HEK293 (cell line): ENCODE results near the gene KRTCAP2.
A peak's percentile ranks its signal among the peaks of the same experiment; 100 is the strongest.

Source experiments
- GLIS2 ChIP-seq: fragments of 450-650 bp; formaldehyde crosslinking; IDR thresholded peaks from 2 replicates; pipeline ENCODE4 v1.5.1; 2016; ENCODE audit warnings: missing biosample characterization, missing genetic modification characterization
- HOXA7 ChIP-seq: sonication (generic); formaldehyde crosslinking; IDR thresholded peaks from 2 replicates; pipeline ENCODE4 v1.8.1; 2022; ENCODE audit warnings: missing genetic modification reagents, borderline replicate concordance
- KLF8 ChIP-seq: fragments of 450-650 bp; formaldehyde crosslinking; IDR thresholded peaks from 2 replicates; pipeline ENCODE4 v1.5.1; 2016; ENCODE audit warnings: missing biosample characterization, missing genetic modification characterization
- KLF9 ChIP-seq: fragments of 450-650 bp; formaldehyde crosslinking; IDR thresholded peaks from 2 replicates; pipeline ENCODE4 v1.5.1; 2016; ENCODE audit warnings: missing biosample characterization, missing genetic modification characterization, low read depth
- PRDM4 ChIP-seq: fragments of 450-650 bp; formaldehyde crosslinking; IDR thresholded peaks from 2 replicates; pipeline ENCODE4 v1.5.1; 2017; ENCODE audit warnings: missing biosample characterization, missing genetic modification characterization
- SP3 ChIP-seq: fragments of 450-650 bp; formaldehyde crosslinking; IDR thresholded peaks from 2 replicates; pipeline ENCODE4 v1.5.1; 2016; ENCODE audit warnings: missing biosample characterization, missing genetic modification characterization
- TRIM28 ChIP-seq: IDR thresholded peaks from 2 replicates; pipeline ENCODE4 v1.6.1; 2011; ENCODE audit warnings: low read length, control low read depth, borderline replicate concordance
- YY1 ChIP-seq: fragments of 450-650 bp; formaldehyde crosslinking; IDR thresholded peaks from 2 replicates; pipeline ENCODE4 v1.5.1; 2018; ENCODE audit warnings: missing biosample characterization, missing genetic modification characterization
- ZBTB10 ChIP-seq: fragments of 450-650 bp; formaldehyde crosslinking; IDR thresholded peaks from 2 replicates; pipeline ENCODE4 v1.5.1; 2016; ENCODE audit warnings: missing biosample characterization, missing genetic modification characterization
- ZBTB21 ChIP-seq: fragments of 450-650 bp; formaldehyde crosslinking; IDR thresholded peaks from 2 replicates; pipeline ENCODE4 v1.5.1; 2017; ENCODE audit warnings: missing biosample characterization, missing genetic modification characterization
- ZIC2 ChIP-seq: fragments of 450-650 bp; formaldehyde crosslinking; IDR thresholded peaks from 2 replicates; pipeline ENCODE4 v1.5.1; 2016; ENCODE audit warnings: missing biosample characterization, missing genetic modification characterization
- ZNF19 ChIP-seq: fragments of 450-650 bp; formaldehyde crosslinking; IDR thresholded peaks from 2 replicates; pipeline ENCODE4; 2016; ENCODE audit warnings: missing biosample characterization, missing genetic modification characterization, low read depth
- ZNF211 ChIP-seq: fragments of 450-650 bp; formaldehyde crosslinking; IDR thresholded peaks from 2 replicates; pipeline ENCODE4 v1.5.1; 2016; ENCODE audit warnings: low read depth, missing biosample characterization, missing genetic modification characterization
- ZNF24 ChIP-seq: fragments of 450-650 bp; formaldehyde crosslinking; IDR thresholded peaks from 2 replicates; pipeline ENCODE4 v1.5.1; 2016; ENCODE audit warnings: missing biosample characterization, missing genetic modification characterization
- ZNF248 ChIP-seq: fragments of 450-650 bp; formaldehyde crosslinking; IDR thresholded peaks from 2 replicates; pipeline ENCODE4 v1.5.1; 2017; ENCODE audit warnings: missing biosample characterization, missing genetic modification characterization
- ZNF280C ChIP-seq: fragments of 450-650 bp; formaldehyde crosslinking; IDR thresholded peaks from 2 replicates; pipeline ENCODE4 v1.5.1; 2016; ENCODE audit warnings: missing biosample characterization, missing genetic modification characterization
- ZNF354C ChIP-seq: fragments of 450-650 bp; formaldehyde crosslinking; IDR thresholded peaks from 2 replicates; pipeline ENCODE4 v1.5.1; 2016; ENCODE audit warnings: missing biosample characterization, missing genetic modification characterization, low read depth, borderline replicate concordance
- ZNF366 ChIP-seq: fragments of 450-650 bp; formaldehyde crosslinking; conservative IDR thresholded peaks from 2 replicates; pipeline ENCODE4 v1.5.1; 2016; ENCODE audit warnings: missing biosample characterization, missing genetic modification characterization
- ZNF404 ChIP-seq: fragments of 450-650 bp; formaldehyde crosslinking; IDR thresholded peaks from 2 replicates; pipeline ENCODE4 v1.5.1; 2017; ENCODE audit warnings: missing biosample characterization, missing genetic modification characterization
- ZNF423 ChIP-seq: fragments of 450-650 bp; formaldehyde crosslinking; IDR thresholded peaks from 2 replicates; pipeline ENCODE4 v1.5.1; 2016; ENCODE audit warnings: missing biosample characterization, missing genetic modification characterization
- ZNF473 ChIP-seq: fragments of 450-650 bp; formaldehyde crosslinking; IDR thresholded peaks from 2 replicates; pipeline ENCODE4 v1.5.1; 2017; ENCODE audit warnings: missing biosample characterization, missing genetic modification characterization
- ZNF514 ChIP-seq: fragments of 450-650 bp; formaldehyde crosslinking; IDR thresholded peaks from 2 replicates; pipeline ENCODE4 v1.5.1; 2016; ENCODE audit warnings: missing biosample characterization, missing genetic modification characterization
- ZNF529 ChIP-seq: fragments of 450-650 bp; formaldehyde crosslinking; IDR thresholded peaks from 2 replicates; pipeline ENCODE4 v1.5.1; 2017; ENCODE audit warnings: missing genetic modification characterization, missing biosample characterization; ENCODE audit not compliant: insufficient replicate concordance
- ZNF549 ChIP-seq: fragments of 450-650 bp; IDR thresholded peaks from 2 replicates; pipeline ENCODE4 v1.5.1; 2018; ENCODE audit warnings: missing biosample characterization, missing genetic modification characterization, mild to moderate bottlenecking, inconsistent platforms, moderate library complexity
- ZNF585B ChIP-seq: fragments of 450-650 bp; formaldehyde crosslinking; IDR thresholded peaks from 2 replicates; pipeline ENCODE4 v1.5.1; 2016; ENCODE audit warnings: missing biosample characterization, missing genetic modification characterization
- ZNF610 ChIP-seq: fragments of 450-650 bp; formaldehyde crosslinking; IDR thresholded peaks from 2 replicates; pipeline ENCODE4 v1.5.1; 2016; ENCODE audit warnings: missing biosample characterization, missing genetic modification characterization, borderline replicate concordance
- ZNF658 ChIP-seq: fragments of 450-650 bp; formaldehyde crosslinking; IDR thresholded peaks from 2 replicates; pipeline ENCODE4; 2016; ENCODE audit warnings: missing biosample characterization, missing genetic modification characterization
- ZNF664 ChIP-seq: fragments of 450-650 bp; formaldehyde crosslinking; IDR thresholded peaks from 2 replicates; pipeline ENCODE4 v1.5.1; 2016; ENCODE audit warnings: missing biosample characterization, missing genetic modification characterization
- ZNF670 ChIP-seq: fragments of 450-650 bp; formaldehyde crosslinking; IDR thresholded peaks from 2 replicates; pipeline ENCODE4 v1.5.1; 2016; ENCODE audit warnings: missing biosample characterization, missing genetic modification characterization, low read depth
- ZNF701 ChIP-seq: fragments of 450-650 bp; formaldehyde crosslinking; IDR thresholded peaks from 2 replicates; pipeline ENCODE4 v1.5.1; 2016; ENCODE audit warnings: missing biosample characterization, missing genetic modification characterization
- ZNF843 ChIP-seq: fragments of 450-650 bp; formaldehyde crosslinking; IDR thresholded peaks from 2 replicates; pipeline ENCODE4 v1.5.1; 2016; ENCODE audit warnings: missing biosample characterization, missing genetic modification characterization
- ZSCAN18 ChIP-seq: fragments of 450-650 bp; formaldehyde crosslinking; IDR thresholded peaks from 2 replicates; pipeline ENCODE4 v1.5.1; 2016; ENCODE audit warnings: missing biosample characterization, missing genetic modification characterization

Gene KRTCAP2

GRCh38 chr1:155193275-155193990, 20.3 kb upstream of the KRTCAP2 start (continued):
- TF ChIP-seq ZNF366 (tag by site-specific recombination) (peak; percentile 67; the same call in 1 of the 2 replicates), ZNF280C (tag by site-specific recombination) (no peak), ZNF404 (tag by site-specific recombination) (no peak), KLF9 (tag by site-specific recombination) (peak; percentile 63), ZSCAN18 (no peak), ZNF585B (no peak), TRIM28 (no peak), ZIC2 (tag by site-specific recombination) (peak; percentile 55), ZNF529 (tag by site-specific recombination) (no peak), ZNF211 (no peak), ZNF701 (tag by site-specific recombination) (no peak), ZNF514 (no peak), ZNF670 (no peak), PRDM4 (tag by site-specific recombination) (no peak), ZNF354C (tag by site-specific recombination) (no peak), HOXA7 (CRISPR knock-in tag) (no peak), ZNF610 (tag by site-specific recombination) (peak; percentile 78), ZNF658 (no peak), ZNF19 (tag by site-specific recombination) (no peak), GLIS2 (tag by site-specific recombination) (peak; percentile 93), ZBTB10 (tag by site-specific recombination) (0 out of 2 replicates have a peak, but pooled peaks have one; percentile 25), ZNF664 (tag by site-specific recombination) (no peak), ZNF24 (tag by site-specific recombination) (peak; percentile 60; the same call in 1 of the 2 replicates), ZNF549 (tag by site-specific recombination) (no peak), ZNF248 (tag by site-specific recombination) (no peak), ZNF843 (tag by site-specific recombination) (no peak), ZNF473 (tag by site-specific recombination) (no peak), KLF8 (peak; percentile 73), YY1 (0 out of 2 replicates have a peak, but pooled peaks have one; percentile 45), ZBTB21 (tag by site-specific recombination) (no peak), SP3 (tag by site-specific recombination) (0 out of 2 replicates have a peak, but pooled peaks have one; percentile 36), ZNF423 (tag by site-specific recombination) (no peak; the same call in 1 of the 2 replicates)
